Natural killer cell (primary cell): ENCODE measurements around the gene S100A2. TPM values are rescaled to one million over a fixed set of nuclear protein-coding genes. Genes with fewer than 3 reads are reported as not detected.
"Not testable (repeated sequence)": the region's sequence is repeated elsewhere in the genome, so short reads cannot be mapped to it uniquely, and the experiment has no call there.

Experiments
- ATAC-seq, 3 donors: fragments of 150-1000 bp in 2 of 3; fragments of 200-7000 bp in 1 of 3; cut with Tn5 transposase; 1 replicate in 1 of 3; 2 replicates in 2 of 3; pipeline ENCODE4 v1.10.0; 2021; ENCODE audit warnings: mild to moderate bottlenecking in 2 of 3, moderate library complexity in 2 of 3
- DNase-seq, 2 donors: peaks; one replicate each; pipeline versions ENCODE4 v3.0.0 to v3.0.0-alpha.2; 2013 to 2021; ENCODE audit warnings: mixed read lengths in 1 of 2
- H3K27ac ChIP-seq: one replicate; pipeline ENCODE4 v1.5.1; 2013; ENCODE audit warnings: mild to moderate bottlenecking, low read length
- H3K27me3 ChIP-seq: one replicate; pipeline ENCODE4 v1.6.1; 2013; ENCODE audit warnings: low read length; ENCODE audit not compliant: control insufficient read depth, insufficient read depth
- H3K36me3 ChIP-seq: one replicate; pipeline ENCODE4 v1.6.1; 2013; ENCODE audit warnings: low read length; ENCODE audit not compliant: control insufficient read depth, insufficient read depth
- H3K4me1 ChIP-seq: one replicate; pipeline ENCODE4 v1.6.1; 2013; ENCODE audit warnings: low read length; ENCODE audit not compliant: control insufficient read depth, insufficient read depth
- H3K4me3 ChIP-seq: one replicate; pipeline ENCODE4 v1.5.1; 2013; ENCODE audit warnings: low read length
- H3K9me3 ChIP-seq: one replicate; pipeline ENCODE4 v1.6.1; 2013; ENCODE audit warnings: low read length; ENCODE audit not compliant: control insufficient read depth, insufficient read depth
- H3K27ac Mint-ChIP-seq, 2 donors: one replicate each; pipeline ENCODE4 v1.8.0; 2022; ENCODE audit warnings: mild to moderate bottlenecking in 2 of 2, mixed read lengths in 2 of 2, moderate library complexity in 1 of 2
- H3K27me3 Mint-ChIP-seq, 2 donors: one replicate each; pipeline ENCODE4 v1.8.0; 2022; ENCODE audit warnings: low read depth in 2 of 2, mixed read lengths in 2 of 2
- H3K36me3 Mint-ChIP-seq: one replicate; pipeline ENCODE4 v1.8.0; 2022; ENCODE audit warnings: mixed read lengths
- H3K4me1 Mint-ChIP-seq, 2 donors: one replicate each; pipeline ENCODE4 v1.8.0; 2022; ENCODE audit warnings: mixed read lengths in 2 of 2
- H3K4me3 Mint-ChIP-seq: one replicate; pipeline ENCODE4 v1.8.0; 2022; ENCODE audit warnings: mild to moderate bottlenecking, moderate library complexity, mixed read lengths
- H3K9me3 Mint-ChIP-seq, 2 donors: one replicate each; pipeline ENCODE4 v1.8.0; 2022; ENCODE audit warnings: mixed read lengths in 2 of 2
- WGBS: methylation state at CpG from one replicate; pipeline ENCODE4 v1.1.7; 2013; ENCODE audit warnings: missing lambda C conversion rate; ENCODE audit not compliant: insufficient coverage; 5-methylcytosine and 5-hydroxymethylcytosine counted together
- intact Hi-C: fragments of 100-400 bp; cut with micrococcal nuclease; formaldehyde crosslinking; loops from one replicate; pipeline ENCODE4 v1.14.2; 2022
- total RNA-seq, 4 donors: library from RNA; stranded (reverse); fragments of 120-200 nt in 1 of 4; gene quantifications; one replicate each; pipeline versions ENCODE4 v1.2.3 to v1.2.4, GENCODE V29; 2013 to 2022
- TF ChIP-seq, protein P1 (sequence below): fragments of 200-600 bp; IDR thresholded peaks from one replicate; pipeline ENCODE4 v1.8.0; 2022; ENCODE audit warnings: antibody characterized with exemption

S100A2 gene
- total RNA-seq, 3 donors from 2014 or later (not counting 1 experiment from before 2014, with no cell fraction given), result not detected

GRCh38 chr1:153588482-153588881 lies 22.8 kb upstream of the S100A2 start:
- Histone ChIP-seq H3K27me3 (no peaks in the 10 kb centered on the region), H3K27ac (no peak overlapping the region), H3K9me3 (no peaks in the 10 kb centered on the region), H3K4me3 (no peak overlapping the region), H3K36me3 (no peaks in the 10 kb centered on the region), H3K4me1 (no peaks in the 10 kb centered on the region)
- H3K4me3 Mint-ChIP-seq, result no peak overlapping the region
- no peaks in the 10 kb centered on the region for H3K9me3 Mint-ChIP-seq
- H3K27ac Mint-ChIP-seq, result no peak overlapping the region
- intact Hi-C loops, result no loop called here
- TF ChIP-seq, protein P1, sequence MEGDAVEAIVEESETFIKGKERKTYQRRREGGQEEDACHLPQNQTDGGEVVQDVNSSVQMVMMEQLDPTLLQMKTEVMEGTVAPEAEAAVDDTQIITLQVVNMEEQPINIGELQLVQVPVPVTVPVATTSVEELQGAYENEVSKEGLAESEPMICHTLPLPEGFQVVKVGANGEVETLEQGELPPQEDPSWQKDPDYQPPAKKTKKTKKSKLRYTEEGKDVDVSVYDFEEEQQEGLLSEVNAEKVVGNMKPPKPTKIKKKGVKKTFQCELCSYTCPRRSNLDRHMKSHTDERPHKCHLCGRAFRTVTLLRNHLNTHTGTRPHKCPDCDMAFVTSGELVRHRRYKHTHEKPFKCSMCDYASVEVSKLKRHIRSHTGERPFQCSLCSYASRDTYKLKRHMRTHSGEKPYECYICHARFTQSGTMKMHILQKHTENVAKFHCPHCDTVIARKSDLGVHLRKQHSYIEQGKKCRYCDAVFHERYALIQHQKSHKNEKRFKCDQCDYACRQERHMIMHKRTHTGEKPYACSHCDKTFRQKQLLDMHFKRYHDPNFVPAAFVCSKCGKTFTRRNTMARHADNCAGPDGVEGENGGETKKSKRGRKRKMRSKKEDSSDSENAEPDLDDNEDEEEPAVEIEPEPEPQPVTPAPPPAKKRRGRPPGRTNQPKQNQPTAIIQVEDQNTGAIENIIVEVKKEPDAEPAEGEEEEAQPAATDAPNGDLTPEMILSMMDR, result no peak
- ATAC-seq (no peak), DNase-seq (no peak)
- peaks cover 17 to 19% of the 10 kb centered on the region in 2 donors for H3K27me3 Mint-ChIP-seq
- WGBS, result 80% methylated on average over 2 of the region's 2 CpGs
- H3K4me1 Mint-ChIP-seq, result no peaks in the 10 kb centered on the region
- H3K36me3 Mint-ChIP-seq, result no peaks in the 10 kb centered on the region

GRCh38 chr1:153588033-153588432 lies 22.4 kb upstream of the S100A2 start:
- H3K27ac ChIP-seq, H3K9me3 ChIP-seq, H3K36me3 ChIP-seq, H3K4me3 ChIP-seq, H3K4me1 ChIP-seq, DNase-seq, H3K27ac Mint-ChIP-seq, intact Hi-C loops, H3K4me3 Mint-ChIP-seq, ATAC-seq, H3K9me3 Mint-ChIP-seq, H3K27me3 ChIP-seq, H3K36me3 Mint-ChIP-seq, H3K4me1 Mint-ChIP-seq: not testable (repeated sequence)
- peaks cover 17 to 19% of the 10 kb centered on the region in 2 donors for H3K27me3 Mint-ChIP-seq
- WGBS, result 99% methylated on average over 9 of the region's 10 CpGs

DNA sequence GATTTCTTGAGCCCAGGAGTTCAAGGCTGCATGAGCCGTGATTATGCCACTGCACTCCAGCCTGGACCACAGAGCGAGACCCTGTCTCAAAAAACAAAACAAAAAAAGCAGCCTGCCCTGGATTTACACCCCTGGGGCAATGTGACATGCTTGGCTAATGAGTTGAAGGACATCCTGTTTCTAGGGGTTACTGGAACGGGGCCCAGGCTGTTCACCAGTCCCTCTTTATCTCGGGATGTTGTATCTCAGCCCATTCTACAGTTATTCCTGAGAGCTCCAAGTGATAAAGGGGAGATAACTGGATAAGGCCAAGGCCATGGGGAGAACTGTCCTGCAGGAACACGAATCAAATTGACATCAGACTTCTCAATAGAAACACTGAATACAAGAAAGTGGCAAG lies 21.7 kb upstream of the S100A2 start:
- no peak overlapping the region for H3K4me3 Mint-ChIP-seq
- Histone ChIP-seq H3K27me3 (no peaks in the 10 kb centered on the region), H3K9me3 (no peaks in the 10 kb centered on the region), H3K4me3 (no peak overlapping the region), H3K4me1 (no peaks in the 10 kb centered on the region), H3K27ac (no peak overlapping the region), H3K36me3 (no peaks in the 10 kb centered on the region)
- intact Hi-C loops, result no loop called here
- no peaks in the 10 kb centered on the region for H3K4me1 Mint-ChIP-seq
- TF ChIP-seq, protein P1, result no peak
- no peak for DNase-seq
- no peaks in the 10 kb centered on the region for H3K36me3 Mint-ChIP-seq
- H3K9me3 Mint-ChIP-seq, result no peaks in the 10 kb centered on the region
- H3K27ac Mint-ChIP-seq, result no peak overlapping the region
- peaks cover 17 to 19% of the 10 kb centered on the region in 2 donors for H3K27me3 Mint-ChIP-seq
- no peak for ATAC-seq
- WGBS, result 77% methylated on average over 4 of the region's 5 CpGs

DNA sequence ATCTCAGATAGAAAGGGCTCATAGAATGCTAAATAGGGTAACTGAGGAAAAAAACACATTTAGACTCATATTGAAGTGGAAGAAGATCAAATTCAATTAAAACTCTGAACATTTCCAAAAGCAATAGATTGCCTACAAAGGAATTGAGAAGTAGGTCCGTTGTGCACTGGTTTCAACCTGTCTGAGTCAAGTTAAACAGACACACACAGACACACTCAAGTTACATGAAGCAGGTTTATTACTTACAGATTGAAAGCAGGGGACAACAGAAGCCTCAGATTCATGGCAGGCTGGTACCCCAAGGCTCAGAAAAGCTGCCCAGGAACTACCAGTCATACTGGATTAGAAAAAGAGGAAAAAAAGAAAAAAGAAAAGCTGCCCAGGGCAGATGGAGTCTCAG lies 20.7 kb upstream of the S100A2 start:
- no peaks in the 10 kb centered on the region for H3K9me3 ChIP-seq
- no peaks in the 10 kb centered on the region for H3K4me1 ChIP-seq
- no peak for DNase-seq
- ATAC-seq, result no peak
- no peaks in the 10 kb centered on the region for H3K9me3 Mint-ChIP-seq
- no peak overlapping the region for H3K27ac Mint-ChIP-seq
- WGBS, result 86% methylated on average over 1 of the region's 1 CpG
- H3K4me3 Mint-ChIP-seq, result no peak overlapping the region
- H3K36me3 ChIP-seq, result no peaks in the 10 kb centered on the region
- H3K36me3 Mint-ChIP-seq, result no peaks in the 10 kb centered on the region
- no peaks in the 10 kb centered on the region for H3K4me1 Mint-ChIP-seq
- no peaks in the 10 kb centered on the region for H3K27me3 ChIP-seq
- H3K27ac ChIP-seq, result no peak overlapping the region
- TF ChIP-seq, protein P1, result no peak
- intact Hi-C loops, result no loop called here
- H3K4me3 ChIP-seq, result no peak overlapping the region
- H3K27me3 Mint-ChIP-seq, result peaks cover 17 to 19% of the 10 kb centered on the region in 2 donors
